HepG2 (cell line): ENCODE data around the gene XPO5. TPM values are rescaled to one million over a fixed set of nuclear protein-coding genes. Genes with fewer than 3 reads are reported as not detected.

ENCODE experiments used
- AHR ChIP-seq: IDR thresholded peaks from 2 replicates; pipeline ENCODE4 v1.6.1; 2018; ENCODE audit warnings: missing genetic modification reagents, missing compliant biosample characterization
- ELF1 ChIP-seq: sonication (generic); formaldehyde crosslinking; IDR thresholded peaks from 2 replicates; pipeline ENCODE4 v1.4.0; 2020; ENCODE audit warnings: missing genetic modification reagents
- GLI4 ChIP-seq: sonication (generic); formaldehyde crosslinking; IDR thresholded peaks from 2 replicates; pipeline ENCODE4 v1.5.1; 2020; ENCODE audit warnings: missing genetic modification reagents, mild to moderate bottlenecking, moderate library complexity, borderline replicate concordance
- PAF1 ChIP-seq: IDR thresholded peaks from 2 replicates; pipeline ENCODE4 v1.6.1; 2016; ENCODE audit warnings: missing genetic modification reagents, missing compliant biosample characterization
- RBAK ChIP-seq: sonication (generic); formaldehyde crosslinking; IDR thresholded peaks from 2 replicates; pipeline ENCODE4 v1.5.1; 2020; ENCODE audit warnings: mild to moderate bottlenecking, missing genetic modification reagents
- RFXAP ChIP-seq: sonication (generic); formaldehyde crosslinking; IDR thresholded peaks from 2 replicates; pipeline ENCODE4 v1.4.0; 2020; ENCODE audit warnings: missing genetic modification reagents, borderline replicate concordance
- SMAD1 ChIP-seq: sonication (generic); formaldehyde crosslinking; IDR thresholded peaks from 2 replicates; pipeline ENCODE4 v1.4.0; 2020; ENCODE audit warnings: missing genetic modification reagents, low read depth, mild to moderate bottlenecking, borderline replicate concordance
- SP140L ChIP-seq: sonication (generic); formaldehyde crosslinking; IDR thresholded peaks from 2 replicates; pipeline ENCODE4 v1.4.0; 2020; ENCODE audit warnings: missing genetic modification reagents, borderline replicate concordance
- ZBTB20 ChIP-seq: sonication (generic); formaldehyde crosslinking; IDR thresholded peaks from 2 replicates; pipeline ENCODE4 v1.8.1; 2023; ENCODE audit warnings: missing genetic modification reagents, low read depth, mild to moderate bottlenecking, borderline replicate concordance
- ZMAT3 ChIP-seq: sonication (generic); formaldehyde crosslinking; conservative IDR thresholded peaks from 2 replicates; pipeline ENCODE4 v1.7.0; 2021; ENCODE audit warnings: missing genetic modification reagents
- ZNF224 ChIP-seq: sonication (generic); formaldehyde crosslinking; IDR thresholded peaks from 2 replicates; pipeline ENCODE4 v1.5.0; 2020; ENCODE audit warnings: mild to moderate bottlenecking, missing genetic modification reagents
- ZNF660 ChIP-seq: sonication (generic); formaldehyde crosslinking; IDR thresholded peaks from 2 replicates; pipeline ENCODE4 v1.5.1; 2020; ENCODE audit warnings: mild to moderate bottlenecking, low read depth, missing genetic modification reagents, borderline replicate concordance
- polyA plus RNA-seq, 8 experiments: library from polyadenylated mRNA; depleted of rRNA in 3 of 8; stranded (reverse) in 7 of 8; unstranded in 1 of 8; fragments of >200 nt; fragmentation: Illumina TruSeq in 4 of 8; extraction: Trizol in 4 of 8; gene quantifications; 2 replicates each; pipeline versions ENCODE4 v1.2.1 to v1.2.3, GENCODE V29; 2011 to 2016; ENCODE audit warnings: low read depth in 4 of 8, missing spikeins in 1 of 8, mixed read lengths in 1 of 8; ENCODE audit not compliant: insufficient read depth in 1 of 8
- total RNA-seq, 5 experiments: library from RNA; depleted of rRNA; stranded (reverse); fragments of >200 nt; fragmentation: Illumina TruSeq; extraction: Trizol; gene quantifications; 2 replicates each; pipeline ENCODE4 v1.2.3, GENCODE V29; 2016; ENCODE audit warnings: low read depth in 1 of 5
- TF ChIP-seq, protein P1 (sequence below): sonication (generic); formaldehyde crosslinking; IDR thresholded peaks from 2 replicates; pipeline ENCODE4 v1.8.1; 2022; ENCODE audit warnings: mild to moderate bottlenecking, missing genetic modification reagents
- TF ChIP-seq, protein P2 (sequence below): sonication (generic); formaldehyde crosslinking; IDR thresholded peaks from 2 replicates; pipeline ENCODE4 v1.9.0; 2021; ENCODE audit warnings: missing genetic modification reagents, borderline replicate concordance
- TF ChIP-seq, protein P3 (sequence below): sonication (generic); formaldehyde crosslinking; IDR thresholded peaks from 2 replicates; pipeline ENCODE4 v1.4.0; 2020; ENCODE audit warnings: missing genetic modification reagents, borderline replicate concordance
- TF ChIP-seq, protein P4 (sequence below): sonication (generic); formaldehyde crosslinking; IDR thresholded peaks from 2 replicates; pipeline ENCODE4 v1.4.0; 2020; ENCODE audit warnings: mild to moderate bottlenecking, missing genetic modification reagents
- TF ChIP-seq, protein P5 (sequence below): sonication (generic); formaldehyde crosslinking; IDR thresholded peaks from 2 replicates; pipeline ENCODE4 v1.5.1; 2020; ENCODE audit warnings: missing genetic modification reagents, mild to moderate bottlenecking, borderline replicate concordance
- TF ChIP-seq, protein P6 (sequence below): sonication (generic); formaldehyde crosslinking; IDR thresholded peaks from 2 replicates; pipeline ENCODE4 v1.8.0; 2022; ENCODE audit warnings: mild to moderate bottlenecking, missing genetic modification reagents; ENCODE audit not compliant: insufficient replicate concordance

Gene XPO5
- total and polyA plus RNA-seq, 2 of the 13 experiments (the other 11 are each of a cell fraction or from before 2014, with no cell fraction given), result 52.2 to 68.0 TPM

DNA sequence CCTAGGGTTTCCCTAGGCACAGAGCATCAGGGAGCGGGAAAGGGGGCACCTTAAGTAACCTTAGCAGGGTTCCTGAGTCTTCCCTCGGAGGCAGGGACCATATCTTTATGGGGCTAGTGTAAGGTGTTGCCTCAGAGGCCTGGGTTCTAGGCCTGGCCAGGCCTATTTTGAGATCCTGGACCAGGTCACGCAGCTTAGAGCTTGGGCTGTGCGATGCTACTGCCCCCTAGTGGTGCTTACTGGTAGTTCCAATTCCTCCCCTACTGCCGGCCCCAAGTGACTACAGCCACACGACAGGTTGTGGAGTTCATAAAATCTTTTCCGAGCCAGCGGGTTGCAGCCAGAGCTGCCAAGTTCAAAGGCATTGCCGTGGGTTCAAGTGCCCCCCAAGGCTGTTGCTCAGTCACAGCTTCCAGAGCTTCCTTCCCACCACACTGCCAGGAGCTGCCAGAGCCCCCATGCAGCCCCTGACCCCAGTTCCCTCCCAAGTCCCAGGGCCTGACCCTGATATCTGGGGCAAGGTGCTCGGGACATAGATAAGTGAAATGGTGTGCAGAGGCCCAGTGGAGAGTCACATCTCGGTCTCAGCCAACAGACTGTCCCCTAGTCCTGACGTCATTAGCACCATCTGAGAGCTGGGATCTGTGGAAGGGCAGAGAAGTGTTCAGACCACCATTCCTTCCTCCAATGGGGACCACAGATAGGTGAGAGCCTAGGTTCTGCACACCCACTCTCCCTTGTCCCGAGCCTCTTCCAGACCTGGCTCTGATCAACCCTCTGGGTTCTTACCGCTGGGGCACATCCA lies 69.0 kb downstream of the XPO5 start (continued):
- TF ChIP-seq AHR (CRISPR knock-in tag) (no peak), ZNF660 (CRISPR knock-in tag) (no peak), RBAK (CRISPR knock-in tag) (no peak), SMAD1 (no peak), ELF1 (CRISPR knock-in tag) (no peak), PAF1 (CRISPR knock-in tag) (peak; percentile 45; the same call in 1 of the 2 replicates), GLI4 (CRISPR knock-in tag) (no peak), ZBTB20 (CRISPR knock-in tag) (no peak), ZMAT3 (CRISPR knock-in tag) (no peak), ZNF224 (0 out of 2 replicates have a peak, but pooled peaks have one; percentile 56), SP140L (CRISPR knock-in tag) (0 out of 2 replicates have a peak, but pooled peaks have one; percentile 43), RFXAP (CRISPR knock-in tag) (no peak; the same call in 1 of the 2 replicates)
- TF ChIP-seq, protein P1, sequence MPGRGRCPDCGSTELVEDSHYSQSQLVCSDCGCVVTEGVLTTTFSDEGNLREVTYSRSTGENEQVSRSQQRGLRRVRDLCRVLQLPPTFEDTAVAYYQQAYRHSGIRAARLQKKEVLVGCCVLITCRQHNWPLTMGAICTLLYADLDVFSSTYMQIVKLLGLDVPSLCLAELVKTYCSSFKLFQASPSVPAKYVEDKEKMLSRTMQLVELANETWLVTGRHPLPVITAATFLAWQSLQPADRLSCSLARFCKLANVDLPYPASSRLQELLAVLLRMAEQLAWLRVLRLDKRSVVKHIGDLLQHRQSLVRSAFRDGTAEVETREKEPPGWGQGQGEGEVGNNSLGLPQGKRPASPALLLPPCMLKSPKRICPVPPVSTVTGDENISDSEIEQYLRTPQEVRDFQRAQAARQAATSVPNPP (CRISPR knock-in tag), result no peak
- TF ChIP-seq, protein P2, sequence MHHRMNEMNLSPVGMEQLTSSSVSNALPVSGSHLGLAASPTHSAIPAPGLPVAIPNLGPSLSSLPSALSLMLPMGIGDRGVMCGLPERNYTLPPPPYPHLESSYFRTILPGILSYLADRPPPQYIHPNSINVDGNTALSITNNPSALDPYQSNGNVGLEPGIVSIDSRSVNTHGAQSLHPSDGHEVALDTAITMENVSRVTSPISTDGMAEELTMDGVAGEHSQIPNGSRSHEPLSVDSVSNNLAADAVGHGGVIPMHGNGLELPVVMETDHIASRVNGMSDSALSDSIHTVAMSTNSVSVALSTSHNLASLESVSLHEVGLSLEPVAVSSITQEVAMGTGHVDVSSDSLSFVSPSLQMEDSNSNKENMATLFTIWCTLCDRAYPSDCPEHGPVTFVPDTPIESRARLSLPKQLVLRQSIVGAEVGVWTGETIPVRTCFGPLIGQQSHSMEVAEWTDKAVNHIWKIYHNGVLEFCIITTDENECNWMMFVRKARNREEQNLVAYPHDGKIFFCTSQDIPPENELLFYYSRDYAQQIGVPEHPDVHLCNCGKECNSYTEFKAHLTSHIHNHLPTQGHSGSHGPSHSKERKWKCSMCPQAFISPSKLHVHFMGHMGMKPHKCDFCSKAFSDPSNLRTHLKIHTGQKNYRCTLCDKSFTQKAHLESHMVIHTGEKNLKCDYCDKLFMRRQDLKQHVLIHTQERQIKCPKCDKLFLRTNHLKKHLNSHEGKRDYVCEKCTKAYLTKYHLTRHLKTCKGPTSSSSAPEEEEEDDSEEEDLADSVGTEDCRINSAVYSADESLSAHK (CRISPR knock-in tag), result no peak
- TF ChIP-seq, protein P3, sequence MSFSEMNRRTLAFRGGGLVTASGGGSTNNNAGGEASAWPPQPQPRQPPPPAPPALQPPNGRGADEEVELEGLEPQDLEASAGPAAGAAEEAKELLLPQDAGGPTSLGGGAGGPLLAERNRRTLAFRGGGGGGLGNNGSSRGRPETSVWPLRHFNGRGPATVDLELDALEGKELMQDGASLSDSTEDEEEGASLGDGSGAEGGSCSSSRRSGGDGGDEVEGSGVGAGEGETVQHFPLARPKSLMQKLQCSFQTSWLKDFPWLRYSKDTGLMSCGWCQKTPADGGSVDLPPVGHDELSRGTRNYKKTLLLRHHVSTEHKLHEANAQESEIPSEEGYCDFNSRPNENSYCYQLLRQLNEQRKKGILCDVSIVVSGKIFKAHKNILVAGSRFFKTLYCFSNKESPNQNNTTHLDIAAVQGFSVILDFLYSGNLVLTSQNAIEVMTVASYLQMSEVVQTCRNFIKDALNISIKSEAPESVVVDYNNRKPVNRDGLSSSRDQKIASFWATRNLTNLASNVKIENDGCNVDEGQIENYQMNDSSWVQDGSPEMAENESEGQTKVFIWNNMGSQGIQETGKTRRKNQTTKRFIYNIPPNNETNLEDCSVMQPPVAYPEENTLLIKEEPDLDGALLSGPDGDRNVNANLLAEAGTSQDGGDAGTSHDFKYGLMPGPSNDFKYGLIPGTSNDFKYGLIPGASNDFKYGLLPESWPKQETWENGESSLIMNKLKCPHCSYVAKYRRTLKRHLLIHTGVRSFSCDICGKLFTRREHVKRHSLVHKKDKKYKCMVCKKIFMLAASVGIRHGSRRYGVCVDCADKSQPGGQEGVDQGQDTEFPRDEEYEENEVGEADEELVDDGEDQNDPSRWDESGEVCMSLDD (CRISPR knock-in tag), result no peak
- TF ChIP-seq, protein P4, sequence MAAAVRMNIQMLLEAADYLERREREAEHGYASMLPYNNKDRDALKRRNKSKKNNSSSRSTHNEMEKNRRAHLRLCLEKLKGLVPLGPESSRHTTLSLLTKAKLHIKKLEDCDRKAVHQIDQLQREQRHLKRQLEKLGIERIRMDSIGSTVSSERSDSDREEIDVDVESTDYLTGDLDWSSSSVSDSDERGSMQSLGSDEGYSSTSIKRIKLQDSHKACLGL, result no peak
- TF ChIP-seq, protein P5, sequence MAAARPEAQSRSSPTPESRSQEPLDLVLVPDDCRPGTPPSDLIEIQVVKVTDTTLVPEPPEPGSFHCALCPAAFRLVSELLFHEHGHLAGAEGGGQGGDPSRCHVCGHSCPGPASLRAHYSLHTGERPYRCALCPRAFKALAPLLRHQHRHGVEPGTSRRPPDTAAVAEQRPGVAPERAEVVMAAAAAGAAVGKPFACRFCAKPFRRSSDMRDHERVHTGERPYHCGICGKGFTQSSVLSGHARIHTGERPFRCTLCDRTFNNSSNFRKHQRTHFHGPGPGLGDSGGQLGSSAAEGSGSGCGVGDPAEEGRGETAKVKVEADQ (CRISPR knock-in tag), result no peak; the same call in 1 of the 2 replicates
- TF ChIP-seq, protein P6, sequence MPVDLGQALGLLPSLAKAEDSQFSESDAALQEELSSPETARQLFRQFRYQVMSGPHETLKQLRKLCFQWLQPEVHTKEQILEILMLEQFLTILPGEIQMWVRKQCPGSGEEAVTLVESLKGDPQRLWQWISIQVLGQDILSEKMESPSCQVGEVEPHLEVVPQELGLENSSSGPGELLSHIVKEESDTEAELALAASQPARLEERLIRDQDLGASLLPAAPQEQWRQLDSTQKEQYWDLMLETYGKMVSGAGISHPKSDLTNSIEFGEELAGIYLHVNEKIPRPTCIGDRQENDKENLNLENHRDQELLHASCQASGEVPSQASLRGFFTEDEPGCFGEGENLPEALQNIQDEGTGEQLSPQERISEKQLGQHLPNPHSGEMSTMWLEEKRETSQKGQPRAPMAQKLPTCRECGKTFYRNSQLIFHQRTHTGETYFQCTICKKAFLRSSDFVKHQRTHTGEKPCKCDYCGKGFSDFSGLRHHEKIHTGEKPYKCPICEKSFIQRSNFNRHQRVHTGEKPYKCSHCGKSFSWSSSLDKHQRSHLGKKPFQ (CRISPR knock-in tag), result no peak
